GM23338 (cell line): Measurements from ENCODE around the gene RBM23. TPM values are rescaled to one million over a fixed set of nuclear protein-coding genes. Genes with fewer than 3 reads are reported as not detected.

Experiments
- ATAC-seq: fragments of 200-7000 bp; cut with Tn5 transposase; 3 replicates; pipeline ENCODE4 v1.9.1; 2020
- DNase-seq: peaks from one replicate; pipeline ENCODE4 v3.0.0-alpha.2; 2015; ENCODE audit warnings: low spot score
- H2AFZ ChIP-seq: fragments of 200-600 bp; sonication (generic); 2 replicates; pipeline ENCODE4 v1.8.0; 2016; ENCODE audit warnings: antibody characterized with exemption, mild to moderate bottlenecking, moderate library complexity
- H3F3A ChIP-seq: fragments of 200-600 bp; sonication (generic); replicated peaks from 2 replicates; pipeline ENCODE4 v1.8.0; 2017; ENCODE audit warnings: antibody characterized with exemption, mixed run types, low read depth
- H3K27ac ChIP-seq: fragments of 200-600 bp; sonication (generic); 2 replicates; pipeline ENCODE4 v1.6.1; 2016; ENCODE audit warnings: low read depth
- H3K27me3 ChIP-seq: fragments of 200-600 bp; sonication (generic); 2 replicates; pipeline ENCODE4 v1.8.0; 2016; ENCODE audit warnings: mild to moderate bottlenecking, mixed run types, moderate library complexity; ENCODE audit not compliant: insufficient read depth
- H3K36me3 ChIP-seq: fragments of 200-600 bp; sonication (generic); 2 replicates; pipeline ENCODE4 v1.8.0; 2016; ENCODE audit warnings: mild to moderate bottlenecking; ENCODE audit not compliant: insufficient read depth
- H3K4me1 ChIP-seq: fragments of 200-600 bp; sonication (generic); 2 replicates; pipeline ENCODE4 v1.8.0; 2016; ENCODE audit warnings: mild to moderate bottlenecking, moderate library complexity; ENCODE audit not compliant: insufficient read depth
- H3K4me2 ChIP-seq: fragments of 200-600 bp; sonication (generic); 2 replicates; pipeline ENCODE4 v1.7.1; 2017; ENCODE audit warnings: mixed run types
- H3K4me3 ChIP-seq: fragments of 200-600 bp; sonication (generic); 2 replicates; pipeline ENCODE4 v1.6.1; 2016; ENCODE audit warnings: mixed run types
- H3K79me2 ChIP-seq: fragments of 200-600 bp; sonication (generic); replicated peaks from 2 replicates; pipeline ENCODE4 v1.8.0; 2017; ENCODE audit warnings: mild to moderate bottlenecking; ENCODE audit not compliant: insufficient read depth
- H3K9me2 ChIP-seq: fragments of 200-600 bp; sonication (generic); 2 replicates; pipeline ENCODE4 v1.8.0; 2017; ENCODE audit not compliant: insufficient read depth
- H4K20me1 ChIP-seq: fragments of 200-600 bp; sonication (generic); replicated peaks from 2 replicates; pipeline ENCODE4 v1.8.0; 2017; ENCODE audit warnings: mild to moderate bottlenecking; ENCODE audit not compliant: insufficient read depth
- H3K27ac Mint-ChIP-seq: 2 replicates; pipeline ENCODE4 v1.8.0; 2020; ENCODE audit warnings: inconsistent platforms, mild to moderate bottlenecking, moderate library complexity, mixed read lengths
- H3K27me3 Mint-ChIP-seq: 3 replicates; pipeline ENCODE4 v1.8.0; 2022; ENCODE audit warnings: low read depth, mild to moderate bottlenecking, moderate library complexity, mixed read lengths, inconsistent platforms; ENCODE audit not compliant: insufficient read depth, poor library complexity
- H3K36me3 Mint-ChIP-seq: 3 replicates; pipeline ENCODE4 v1.8.0; 2021; ENCODE audit warnings: low read depth, mild to moderate bottlenecking, inconsistent platforms, moderate library complexity, mixed read lengths
- H3K4me1 Mint-ChIP-seq: 3 replicates; pipeline ENCODE4 v1.8.0; 2020; ENCODE audit warnings: mild to moderate bottlenecking, inconsistent platforms, mixed read lengths
- H3K4me3 Mint-ChIP-seq: 3 replicates; pipeline ENCODE4 v1.8.0; 2021; ENCODE audit warnings: moderate library complexity, mild to moderate bottlenecking, inconsistent platforms, mixed read lengths
- H3K9me3 Mint-ChIP-seq: 3 replicates; pipeline ENCODE4 v1.8.0; 2020; ENCODE audit warnings: moderate library complexity, mild to moderate bottlenecking, inconsistent platforms, mixed read lengths
- CREB1 ChIP-seq: fragments of 250-450 bp; sonication (Bioruptor Pico); IDR thresholded peaks from 2 replicates; pipeline ENCODE4 v1.5.0; 2020; ENCODE audit warnings: low read depth, mild to moderate bottlenecking, moderate library complexity
- NANOG ChIP-seq: IDR thresholded peaks from 2 replicates; pipeline ENCODE4 v1.6.1; 2016; ENCODE audit warnings: antibody characterized with exemption, borderline replicate concordance
- POLR2AphosphoS5 ChIP-seq: IDR thresholded peaks from 2 replicates; pipeline ENCODE4 v1.6.1; 2016; ENCODE audit warnings: antibody characterized with exemption, low read depth
- polyA plus RNA-seq: library from polyadenylated mRNA; unstranded; fragments of >200 nt; fragmentation: Nextera tagmentation; extraction: Ambion mirVana; gene quantifications from 2 replicates; pipeline ENCODE4 v1.2.1, GENCODE V29; 2016
- total RNA-seq: library from RNA; depleted of rRNA; stranded (reverse); fragments of >200 nt; shearing (Covaris generic); gene quantifications from 2 replicates; pipeline ENCODE4 v1.2.3, GENCODE V29; 2014
- TF ChIP-seq, protein P1 (sequence below): IDR thresholded peaks from one replicate; pipeline ENCODE4 v1.6.1; 2018; ENCODE audit warnings: antibody characterized with exemption; ENCODE audit not compliant: unreplicated experiment
- TF ChIP-seq, protein P2 (sequence below), 2 experiments: fragments of 200-600 bp in 1 of 2; sonication (generic) in 1 of 2; conservative IDR thresholded peaks; 2 replicates each; pipeline versions ENCODE4 v1.5.1 to v1.6.1; 2016 to 2017; ENCODE audit warnings: antibody characterized with exemption in 2 of 2, low read depth in 2 of 2, mild to moderate bottlenecking in 2 of 2, moderate library complexity in 1 of 2

The RBM23 gene
- total and polyA plus RNA-seq, 2 experiments from 2014 or later: 14.4 to 52.8 TPM

DNA sequence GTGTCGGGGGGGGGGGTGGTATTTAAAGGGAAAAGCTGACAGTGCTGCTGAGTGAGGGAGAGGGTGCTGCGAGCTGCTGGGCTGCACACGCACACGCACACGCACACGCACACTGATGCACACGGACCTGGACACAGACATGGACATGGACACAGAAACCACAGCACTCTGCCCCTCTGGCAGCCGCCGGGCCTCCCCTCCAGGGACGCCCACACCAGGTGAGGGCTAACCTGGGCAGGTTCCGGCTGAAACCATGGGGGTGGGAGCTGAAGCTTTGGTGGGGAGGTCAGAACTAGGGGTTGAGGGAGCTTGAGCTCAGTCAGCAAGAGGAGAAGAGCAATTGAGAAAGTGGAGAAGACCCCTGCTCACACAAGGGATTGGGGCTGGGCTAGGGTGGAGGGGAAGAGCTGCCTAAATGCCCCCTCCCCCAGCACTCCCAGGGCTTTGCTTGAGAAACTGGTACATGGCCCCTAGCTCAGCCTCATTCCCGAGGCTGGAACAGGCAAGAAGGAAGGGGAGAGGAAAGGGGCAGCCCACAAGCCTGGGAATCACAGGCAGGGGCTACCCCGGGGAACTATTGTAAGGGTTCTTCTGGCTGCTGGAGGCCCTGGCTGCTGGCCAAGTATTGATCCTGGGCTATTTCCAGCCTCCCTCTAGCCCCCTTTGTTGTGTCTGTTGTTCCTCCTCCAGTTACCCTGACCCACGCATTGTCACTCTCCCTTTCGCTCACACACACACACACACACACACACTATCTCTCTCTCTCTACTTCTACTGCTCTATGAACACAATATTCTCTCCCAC, 35.6 kb downstream of the RBM23 start, which contains the start of gene REM2:
REM2 (plus strand) TSS at position 50 of the 804 bp plus-strand sequence; CDS start at position 116, 66 bp downstream.
- H3K9me3 Mint-ChIP-seq: no peaks in the 10 kb centered on the region; the same call in 2 of the 3 replicates
- no peaks in the 10 kb centered on the region for H3K79me2 ChIP-seq
- peak within 1 kb of the TSS; percentile 73 for H3K27ac Mint-ChIP-seq
- peak within 1 kb of the TSS; percentile 85 for H3K4me2 ChIP-seq
- peak within 1 kb of the TSS; percentile 81 for H2AFZ ChIP-seq
- peaks cover 8% of the 10 kb centered on the region; the same call in 1 of the 2 replicates for H3F3A ChIP-seq
- no peaks in the 10 kb centered on the region for H4K20me1 ChIP-seq
- peaks cover 32% of the 10 kb centered on the region for H3K27me3 Mint-ChIP-seq
- H3K4me3 Mint-ChIP-seq: peak within 1 kb of the TSS; percentile 74
- TF ChIP-seq, protein P1, sequence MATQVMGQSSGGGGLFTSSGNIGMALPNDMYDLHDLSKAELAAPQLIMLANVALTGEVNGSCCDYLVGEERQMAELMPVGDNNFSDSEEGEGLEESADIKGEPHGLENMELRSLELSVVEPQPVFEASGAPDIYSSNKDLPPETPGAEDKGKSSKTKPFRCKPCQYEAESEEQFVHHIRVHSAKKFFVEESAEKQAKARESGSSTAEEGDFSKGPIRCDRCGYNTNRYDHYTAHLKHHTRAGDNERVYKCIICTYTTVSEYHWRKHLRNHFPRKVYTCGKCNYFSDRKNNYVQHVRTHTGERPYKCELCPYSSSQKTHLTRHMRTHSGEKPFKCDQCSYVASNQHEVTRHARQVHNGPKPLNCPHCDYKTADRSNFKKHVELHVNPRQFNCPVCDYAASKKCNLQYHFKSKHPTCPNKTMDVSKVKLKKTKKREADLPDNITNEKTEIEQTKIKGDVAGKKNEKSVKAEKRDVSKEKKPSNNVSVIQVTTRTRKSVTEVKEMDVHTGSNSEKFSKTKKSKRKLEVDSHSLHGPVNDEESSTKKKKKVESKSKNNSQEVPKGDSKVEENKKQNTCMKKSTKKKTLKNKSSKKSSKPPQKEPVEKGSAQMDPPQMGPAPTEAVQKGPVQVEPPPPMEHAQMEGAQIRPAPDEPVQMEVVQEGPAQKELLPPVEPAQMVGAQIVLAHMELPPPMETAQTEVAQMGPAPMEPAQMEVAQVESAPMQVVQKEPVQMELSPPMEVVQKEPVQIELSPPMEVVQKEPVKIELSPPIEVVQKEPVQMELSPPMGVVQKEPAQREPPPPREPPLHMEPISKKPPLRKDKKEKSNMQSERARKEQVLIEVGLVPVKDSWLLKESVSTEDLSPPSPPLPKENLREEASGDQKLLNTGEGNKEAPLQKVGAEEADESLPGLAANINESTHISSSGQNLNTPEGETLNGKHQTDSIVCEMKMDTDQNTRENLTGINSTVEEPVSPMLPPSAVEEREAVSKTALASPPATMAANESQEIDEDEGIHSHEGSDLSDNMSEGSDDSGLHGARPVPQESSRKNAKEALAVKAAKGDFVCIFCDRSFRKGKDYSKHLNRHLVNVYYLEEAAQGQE: no peak
- TF ChIP-seq POLR2AphosphoS5: 0 out of 2 replicates have a peak, but pooled peaks have one; percentile 17
- peaks cover 9% of the 10 kb centered on the region; the same call in 2 of the 3 replicates for H3K36me3 Mint-ChIP-seq
- peak within 1 kb of the TSS; percentile 47 for H3K4me3 ChIP-seq
- ATAC-seq (peak; percentile 6), DNase-seq (peak; percentile 51)
- no peak within 1 kb of the TSS for H3K27ac ChIP-seq
- H3K27me3 ChIP-seq: peaks cover 17% of the 10 kb centered on the region
- H3K36me3 ChIP-seq: no peaks in the 10 kb centered on the region
- peaks cover 28% of the 10 kb centered on the region for H3K4me1 ChIP-seq
- peaks cover 44% of the 10 kb centered on the region for H3K4me1 Mint-ChIP-seq
- H3K9me2 ChIP-seq: no peaks in the 10 kb centered on the region

DNA sequence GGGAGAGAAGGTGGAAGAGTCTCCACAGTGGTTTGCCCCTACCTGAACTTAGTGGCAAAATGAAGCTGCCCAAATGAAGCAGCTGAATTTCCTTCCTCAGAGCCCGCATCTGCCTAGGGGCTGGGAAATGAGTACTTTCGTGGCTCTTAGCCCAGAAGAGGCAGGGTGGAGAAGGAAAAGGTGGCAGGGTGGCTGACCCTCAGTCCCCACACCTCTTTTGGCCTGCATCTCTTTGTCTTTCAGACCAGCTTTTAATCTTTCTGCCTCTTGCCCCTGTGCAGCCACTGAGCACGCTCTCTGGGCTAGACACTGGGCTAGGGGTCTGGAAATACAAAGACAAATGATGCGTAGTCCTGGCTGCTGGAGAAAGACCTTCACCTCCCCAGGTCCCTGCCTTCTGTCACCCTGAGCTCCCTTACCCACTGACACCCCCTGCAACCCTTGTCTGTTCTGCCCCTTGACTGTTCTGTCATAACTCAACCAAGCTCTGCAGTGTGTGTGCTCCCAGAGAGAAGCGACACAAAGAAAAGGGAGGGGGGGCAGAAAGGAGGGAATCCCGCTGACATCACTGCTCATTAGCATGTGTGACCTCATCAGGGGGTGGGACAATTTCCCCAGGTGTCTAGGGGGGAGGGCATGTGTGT, 36.3 kb downstream of the RBM23 start:
- Mint-ChIP-seq H3K27ac (peak overlapping the region; percentile 73), H3K4me3 (peak overlapping the region; percentile 74), H3K9me3 (no peaks in the 10 kb centered on the region; the same call in 2 of the 3 replicates), H3K27me3 (peaks cover 32% of the 10 kb centered on the region), H3K36me3 (peaks cover 14% of the 10 kb centered on the region; the same call in 2 of the 3 replicates), H3K4me1 (peaks cover 41% of the 10 kb centered on the region)
- Histone ChIP-seq H3K4me1 (peaks cover 28% of the 10 kb centered on the region), H3F3A (peaks cover 8% of the 10 kb centered on the region; the same call in 1 of the 2 replicates), H4K20me1 (no peaks in the 10 kb centered on the region), H3K27ac (no peak overlapping the region), H3K36me3 (no peaks in the 10 kb centered on the region), H3K27me3 (peaks cover 17% of the 10 kb centered on the region), H3K4me3 (peak overlapping the region; percentile 47), H3K4me2 (peak overlapping the region; percentile 85), H2AFZ (peak overlapping the region; percentile 33; the same call in 1 of the 2 replicates), H3K9me2 (no peaks in the 10 kb centered on the region), H3K79me2 (no peaks in the 10 kb centered on the region)
- peak; percentile 16 for ATAC-seq
- no peak for TF ChIP-seq NANOG
- TF ChIP-seq, protein P2, sequence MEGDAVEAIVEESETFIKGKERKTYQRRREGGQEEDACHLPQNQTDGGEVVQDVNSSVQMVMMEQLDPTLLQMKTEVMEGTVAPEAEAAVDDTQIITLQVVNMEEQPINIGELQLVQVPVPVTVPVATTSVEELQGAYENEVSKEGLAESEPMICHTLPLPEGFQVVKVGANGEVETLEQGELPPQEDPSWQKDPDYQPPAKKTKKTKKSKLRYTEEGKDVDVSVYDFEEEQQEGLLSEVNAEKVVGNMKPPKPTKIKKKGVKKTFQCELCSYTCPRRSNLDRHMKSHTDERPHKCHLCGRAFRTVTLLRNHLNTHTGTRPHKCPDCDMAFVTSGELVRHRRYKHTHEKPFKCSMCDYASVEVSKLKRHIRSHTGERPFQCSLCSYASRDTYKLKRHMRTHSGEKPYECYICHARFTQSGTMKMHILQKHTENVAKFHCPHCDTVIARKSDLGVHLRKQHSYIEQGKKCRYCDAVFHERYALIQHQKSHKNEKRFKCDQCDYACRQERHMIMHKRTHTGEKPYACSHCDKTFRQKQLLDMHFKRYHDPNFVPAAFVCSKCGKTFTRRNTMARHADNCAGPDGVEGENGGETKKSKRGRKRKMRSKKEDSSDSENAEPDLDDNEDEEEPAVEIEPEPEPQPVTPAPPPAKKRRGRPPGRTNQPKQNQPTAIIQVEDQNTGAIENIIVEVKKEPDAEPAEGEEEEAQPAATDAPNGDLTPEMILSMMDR (conservative IDR thresholded peaks at IDR 0.05; ENCODE audit: low read depth in 2 of 2): no peak
- TF ChIP-seq POLR2AphosphoS5: peak; percentile 41; the same call in 1 of the 2 replicates
- peak; percentile 78 for TF ChIP-seq CREB1
- DNase-seq: peak; percentile 90
